ENCODE data around the gene GPR150. TPM values are rescaled to one million over a fixed set of nuclear protein-coding genes. Genes with fewer than 3 reads are reported as not detected.

Gene GPR150
- total and polyA plus RNA-seq, 2 of the 13 experiments (the other 11 are each of a cell fraction or from before 2014, with no cell fraction given): 0.03 TPM; not detected in 1

GRCh38 chr5:95638632-95639031, 18.7 kb downstream of the GPR150 start:
- no peak for TF ChIP-seq HDAC6 (IDR thresholded peaks at IDR 0.05; ENCODE audit: low read depth, low read length)
- TF ChIP-seq ZIK1 (CRISPR knock-in tag; IDR thresholded peaks at IDR 0.05; ENCODE audit: borderline replicate concordance, low read depth): no peak
- no peak for TF ChIP-seq ZNF782 (CRISPR knock-in tag; IDR thresholded peaks at IDR 0.05; ENCODE audit: borderline replicate concordance)
- TF ChIP-seq TCF7L2 (IDR thresholded peaks at IDR 0.05; ENCODE audit: low read depth, low read length): no peak
- TF ChIP-seq CENPX (CRISPR knock-in tag; IDR thresholded peaks at IDR 0.05): no peak
- TF ChIP-seq ZNF790 (CRISPR knock-in tag; IDR thresholded peaks at IDR 0.05; ENCODE audit: borderline replicate concordance): no peak
- TF ChIP-seq ZNF34 (CRISPR knock-in tag; IDR thresholded peaks at IDR 0.05; ENCODE audit: borderline replicate concordance): no peak
- no peak for TF ChIP-seq ZNF160 (CRISPR knock-in tag; IDR thresholded peaks at IDR 0.05)
- no peak for TF ChIP-seq NFYB (CRISPR knock-in tag; IDR thresholded peaks at IDR 0.05)
- TF ChIP-seq GRHL1 (CRISPR knock-in tag; conservative IDR thresholded peaks at IDR 0.05): no peak
- no peak for TF ChIP-seq ZNF660 (CRISPR knock-in tag; IDR thresholded peaks at IDR 0.05; ENCODE audit: borderline replicate concordance, low read depth)
- TF ChIP-seq MBNL3 (CRISPR knock-in tag; conservative IDR thresholded peaks at IDR 0.05): no peak
- ChIA-PET CTCF (ENCODE audit: low intra/inter-chr PET ratio, low total read pairs) (no interaction called here), POLR2A (interaction anchor here (1.7 kb wide), 1 partner anchor 8 kb away, joined by 3 read pairs; the partner anchor contains the start of gene RFESD)
- in situ Hi-C loops (cut with HindIII; ENCODE audit: extremely low pct_ligation_motif_present, low pct_unique_long_range_greater_than_20kb) (loop anchor here (25.0 kb wide), 1 partner anchor 699 kb away; no protein-coding TSS in a partner anchor), intact Hi-C loops (cut with micrococcal nuclease; ENCODE audit: unreplicated experiment) (no loop called here)
- H3K4me1 ChIP-seq (ENCODE audit: insufficient read depth, low read length): peaks cover 28% of the 10 kb centered on the region
- no peak overlapping the region for H3K4me3 ChIP-seq (replicated peaks in 1 of 3; ENCODE audit: insufficient read depth in 1 of 3, low read depth in 2 of 3, low read length in 3 of 3)
- no TSS peak for BruUV-seq (replicated peaks)
- FAIRE-seq (no peak), ATAC-seq (no peak), DNase-seq (ENCODE audit: low spot score) (no peak)
- H3K9ac ChIP-seq (ENCODE audit: insufficient read depth, low read depth, low read length): no peak overlapping the region
- H3K4me2 ChIP-seq (ENCODE audit: low read depth, low read length): no peak overlapping the region
- no peaks in the 10 kb centered on the region for H3K79me2 ChIP-seq (ENCODE audit: insufficient read depth, low read length)
- no peaks in the 10 kb centered on the region for H3K9me3 ChIP-seq (ENCODE audit: low read length)
- H2AFZ ChIP-seq (ENCODE audit: low read length): no peak overlapping the region
- H3K27me3 ChIP-seq (ENCODE audit: control insufficient read depth in 1 of 2, insufficient read depth in 2 of 2, low read length in 2 of 2): peaks cover 0 to 14% of the 10 kb centered on the region in 2 experiments; a peak in 2 of 5 replicates
- H4K20me1 ChIP-seq (ENCODE audit: insufficient read depth, low read length): no peaks in the 10 kb centered on the region
- 33% methylated on average over 3 of the region's 3 CpGs for WGBS (ENCODE audit: low lambda C conversion rate)
- no peak overlapping the region for H3K27ac ChIP-seq (ENCODE audit: extremely low read length, insufficient read depth, low read length)
- H3K36me3 ChIP-seq (replicated peaks in 1 of 2; ENCODE audit: control insufficient read depth in 1 of 2, insufficient read depth in 2 of 2, low read length in 2 of 2): no peaks in the 10 kb centered on the region
